ENCODE data around the gene CAP2. TPM values are rescaled to one million over a fixed set of nuclear protein-coding genes. Genes with fewer than 3 reads are reported as not detected.

Gene CAP2
- total RNA-seq, 4 donors from 2014 or later: 11.8 to 27.6 (median 15.0) TPM

DNA sequence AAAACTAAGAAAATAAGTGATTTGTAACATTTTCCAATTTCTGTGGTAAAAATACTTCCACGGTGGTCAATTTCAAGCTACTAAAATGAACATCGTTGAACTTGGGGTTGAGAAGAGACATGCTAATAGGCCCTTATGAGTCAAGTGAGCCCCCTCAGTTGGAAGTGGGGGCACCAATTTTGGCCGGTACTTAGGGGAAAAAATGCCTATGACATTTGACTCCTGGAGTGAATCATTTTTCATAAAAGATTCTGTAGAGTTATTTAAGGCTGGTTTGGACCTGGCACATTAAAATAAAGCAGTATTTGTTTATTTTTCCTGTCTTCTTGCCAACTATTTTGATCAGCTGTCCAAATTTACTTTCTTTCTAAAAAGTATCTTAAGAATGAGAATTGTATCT lies 32.4 kb upstream of the CAP2 start:
- Histone ChIP-seq H3K4me1 (no peaks in the 10 kb centered on the region), H3K36me3 (no peaks in the 10 kb centered on the region)

DNA sequence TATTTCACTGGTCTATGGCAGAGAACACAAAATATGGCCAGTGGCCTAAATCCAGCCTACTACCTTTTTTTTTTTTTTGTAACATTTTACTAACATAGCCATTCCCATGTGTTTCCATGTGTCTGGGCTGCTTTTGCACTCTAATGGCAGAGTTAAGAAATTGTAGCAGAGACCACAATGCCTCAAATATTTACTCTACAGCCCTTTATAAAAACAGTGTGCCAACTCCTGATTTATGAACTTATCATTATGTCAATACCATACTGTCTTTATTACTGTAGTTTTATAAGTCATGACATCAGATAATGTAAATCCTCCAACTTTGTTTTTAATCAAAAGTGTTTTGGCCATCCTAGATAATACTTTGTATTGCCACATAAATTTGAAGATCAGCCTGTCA lies 27.4 kb upstream of the CAP2 start:
- no peak for TF ChIP-seq POLR2A (IDR thresholded peaks at IDR 0.05)
- TF ChIP-seq, protein P1, sequence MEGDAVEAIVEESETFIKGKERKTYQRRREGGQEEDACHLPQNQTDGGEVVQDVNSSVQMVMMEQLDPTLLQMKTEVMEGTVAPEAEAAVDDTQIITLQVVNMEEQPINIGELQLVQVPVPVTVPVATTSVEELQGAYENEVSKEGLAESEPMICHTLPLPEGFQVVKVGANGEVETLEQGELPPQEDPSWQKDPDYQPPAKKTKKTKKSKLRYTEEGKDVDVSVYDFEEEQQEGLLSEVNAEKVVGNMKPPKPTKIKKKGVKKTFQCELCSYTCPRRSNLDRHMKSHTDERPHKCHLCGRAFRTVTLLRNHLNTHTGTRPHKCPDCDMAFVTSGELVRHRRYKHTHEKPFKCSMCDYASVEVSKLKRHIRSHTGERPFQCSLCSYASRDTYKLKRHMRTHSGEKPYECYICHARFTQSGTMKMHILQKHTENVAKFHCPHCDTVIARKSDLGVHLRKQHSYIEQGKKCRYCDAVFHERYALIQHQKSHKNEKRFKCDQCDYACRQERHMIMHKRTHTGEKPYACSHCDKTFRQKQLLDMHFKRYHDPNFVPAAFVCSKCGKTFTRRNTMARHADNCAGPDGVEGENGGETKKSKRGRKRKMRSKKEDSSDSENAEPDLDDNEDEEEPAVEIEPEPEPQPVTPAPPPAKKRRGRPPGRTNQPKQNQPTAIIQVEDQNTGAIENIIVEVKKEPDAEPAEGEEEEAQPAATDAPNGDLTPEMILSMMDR (IDR thresholded peaks at IDR 0.05): no peak
- intact Hi-C loops (cut with DNase I; ENCODE audit: low total_unique reads): no loop called here

More for the DNA sequence above, 32.4 kb upstream of the CAP2 start:
- no peak overlapping the region for H3K4me3 ChIP-seq
- intact Hi-C loops (cut with DNase I; ENCODE audit: low total_unique reads): no loop called here
- no peak for DNase-seq
- H3K27ac ChIP-seq: no peak overlapping the region
- no peaks in the 10 kb centered on the region for H3K27me3 ChIP-seq
- no peak for TF ChIP-seq POLR2A (IDR thresholded peaks at IDR 0.05)
- TF ChIP-seq, protein P1 (IDR thresholded peaks at IDR 0.05): no peak
- no peaks in the 10 kb centered on the region for H3K9me3 ChIP-seq

DNA sequence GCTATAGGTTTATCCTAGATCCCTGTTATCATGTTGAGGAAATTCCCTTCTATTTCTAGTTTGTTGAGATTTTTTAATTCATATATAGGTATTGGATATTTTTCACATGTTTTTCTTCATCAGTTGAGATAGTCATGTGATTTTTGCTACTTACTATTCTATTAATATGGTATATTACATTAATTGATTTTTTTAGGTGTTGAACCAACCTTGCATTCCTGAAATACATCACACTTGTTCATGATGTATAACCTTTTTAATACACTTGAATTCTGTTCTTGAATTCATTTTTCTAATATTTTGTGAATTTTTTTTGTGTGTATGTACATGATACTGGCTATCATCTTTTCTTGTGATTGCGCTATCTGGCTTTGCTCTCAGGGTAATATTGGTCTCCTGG lies 25.5 kb upstream of the CAP2 start:
- Histone ChIP-seq H3K27ac (no peak overlapping the region), H3K27me3 (no peaks in the 10 kb centered on the region), H3K4me1 (no peaks in the 10 kb centered on the region), H3K36me3 (no peaks in the 10 kb centered on the region), H3K9me3 (no peaks in the 10 kb centered on the region), H3K4me3 (no peak overlapping the region)
- TF ChIP-seq, protein P1 (IDR thresholded peaks at IDR 0.05): no peak
- TF ChIP-seq POLR2A (IDR thresholded peaks at IDR 0.05): no peak
- intact Hi-C loops (cut with DNase I; ENCODE audit: low total_unique reads): no loop called here
- no peak for DNase-seq

More for the DNA sequence above, 27.4 kb upstream of the CAP2 start:
- H3K27me3 ChIP-seq: no peaks in the 10 kb centered on the region
- H3K4me1 ChIP-seq: no peaks in the 10 kb centered on the region
- H3K27ac ChIP-seq: no peak overlapping the region
- no peaks in the 10 kb centered on the region for H3K36me3 ChIP-seq
- DNase-seq: no peak
- H3K9me3 ChIP-seq: no peaks in the 10 kb centered on the region
- no peak overlapping the region for H3K4me3 ChIP-seq

DNA sequence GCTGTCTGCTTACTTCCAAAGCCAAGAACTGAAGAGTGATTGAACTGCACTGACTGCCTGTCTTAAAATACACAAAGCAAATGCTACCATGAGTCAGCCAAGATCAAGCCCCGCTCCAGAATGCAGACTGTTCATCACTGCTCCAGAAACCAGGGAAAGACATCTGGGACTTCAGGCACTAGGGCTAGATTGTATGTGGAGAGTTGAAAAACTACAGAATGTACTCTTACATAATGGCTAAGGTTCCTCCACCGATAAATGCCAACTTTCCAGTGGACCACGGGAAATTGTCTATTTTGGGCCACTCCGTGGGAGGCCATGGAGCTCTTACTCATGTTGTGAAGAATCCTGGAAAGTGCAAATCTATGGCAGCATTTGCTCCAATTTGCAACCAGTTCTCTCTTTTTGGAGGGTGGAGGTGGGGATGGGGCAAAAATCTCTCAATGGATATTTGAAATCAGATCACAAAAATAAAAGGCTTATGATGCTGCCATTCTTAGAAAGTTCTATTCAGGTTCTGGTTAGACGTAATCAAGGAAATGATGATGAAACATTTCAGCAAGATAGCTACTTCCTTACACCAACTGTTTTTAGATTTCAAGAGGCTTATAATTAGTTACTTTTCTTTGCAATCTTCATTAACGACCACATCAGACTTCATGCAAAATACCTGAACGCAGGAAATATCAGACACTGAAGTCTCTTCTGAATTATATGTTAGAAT lies 11.8 kb upstream of the CAP2 start:
- H3K4me1 ChIP-seq: no peaks in the 10 kb centered on the region
- no peaks in the 10 kb centered on the region for H3K9me3 ChIP-seq
- TF ChIP-seq POLR2A (IDR thresholded peaks at IDR 0.05): no peak
- TF ChIP-seq, protein P1 (IDR thresholded peaks at IDR 0.05): no peak
- peak in 1 of 2 donors; percentile 20 for DNase-seq
- H3K36me3 ChIP-seq: no peaks in the 10 kb centered on the region
- no peak overlapping the region for H3K4me3 ChIP-seq
- H3K27ac ChIP-seq: no peak overlapping the region
- H3K27me3 ChIP-seq: no peaks in the 10 kb centered on the region
- intact Hi-C loops (cut with DNase I; ENCODE audit: low total_unique reads): no loop called here

DNA sequence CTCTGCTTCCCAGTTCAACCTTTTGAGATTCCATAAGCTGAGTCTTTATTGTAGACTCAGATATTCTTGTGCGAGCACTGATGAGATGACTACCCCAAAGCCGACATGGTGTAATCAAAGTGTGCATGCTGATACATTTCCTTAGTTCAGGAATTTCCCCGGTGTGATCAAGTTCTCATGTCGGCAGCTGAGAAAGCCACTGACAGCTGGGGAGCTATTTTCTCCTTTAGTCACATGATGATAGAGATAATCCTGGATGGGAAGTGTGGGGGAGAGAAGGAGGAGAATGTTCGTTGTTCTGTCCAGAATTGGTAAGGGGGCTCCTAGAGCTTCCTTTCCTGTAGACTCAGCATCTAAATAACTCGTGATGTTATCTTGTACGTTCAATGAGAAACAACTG lies 7.7 kb upstream of the CAP2 start:
- Histone ChIP-seq H3K36me3 (no peaks in the 10 kb centered on the region), H3K9me3 (no peaks in the 10 kb centered on the region), H3K4me1 (no peaks in the 10 kb centered on the region), H3K4me3 (no peak overlapping the region), H3K27ac (no peak overlapping the region), H3K27me3 (no peaks in the 10 kb centered on the region)
- no peak for DNase-seq
- intact Hi-C loops (cut with DNase I; ENCODE audit: low total_unique reads): no loop called here
- TF ChIP-seq POLR2A (IDR thresholded peaks at IDR 0.05): no peak
- TF ChIP-seq, protein P1 (IDR thresholded peaks at IDR 0.05): no peak

Data from uterus (tissue), 4 donors.